Nephron progenitor cell (in vitro differentiated cells): ENCODE results near the gene ADAMTS13.
A peak's percentile ranks its signal among the peaks of the same experiment; 100 is the strongest.

Experiments
- DNase-seq: peaks from one replicate; pipeline ENCODE4 v3.0.0; 2021
- H3K27ac Mint-ChIP-seq: 2 replicates; pipeline ENCODE4 v1.8.0; 2021; ENCODE audit warnings: mild to moderate bottlenecking, moderate library complexity, mixed read lengths
- H3K27me3 Mint-ChIP-seq: 2 replicates; pipeline ENCODE4 v1.8.0; 2021; ENCODE audit warnings: mild to moderate bottlenecking, low read depth, mixed read lengths; ENCODE audit not compliant: poor library complexity
- H3K36me3 Mint-ChIP-seq: 2 replicates; pipeline ENCODE4 v1.8.0; 2021; ENCODE audit warnings: low read depth, mixed read lengths
- H3K4me1 Mint-ChIP-seq: 2 replicates; pipeline ENCODE4 v1.8.0; 2021; ENCODE audit warnings: mixed read lengths
- H3K4me3 Mint-ChIP-seq: 2 replicates; pipeline ENCODE4 v1.8.0; 2021; ENCODE audit warnings: mild to moderate bottlenecking, moderate library complexity, mixed read lengths
- H3K9me3 Mint-ChIP-seq: 2 replicates; pipeline ENCODE4 v1.8.0; 2021; ENCODE audit warnings: mild to moderate bottlenecking, moderate library complexity, mixed read lengths
- TF ChIP-seq, protein P1 (sequence below): fragments of 200-600 bp; sonication (generic); IDR thresholded peaks from 2 replicates; pipeline ENCODE4 v1.5.0; 2021; ENCODE audit warnings: antibody characterized with exemption

The ADAMTS13 gene

GRCh38 chr9:133383438-133383837 lies 38.7 kb upstream of the ADAMTS13 start:
- Mint-ChIP-seq H3K27me3 (peaks cover 4% of the 10 kb centered on the region), H3K9me3 (peaks cover 3% of the 10 kb centered on the region), H3K36me3 (no peaks in the 10 kb centered on the region), H3K4me1 (peaks cover 25% of the 10 kb centered on the region), H3K27ac (no peak overlapping the region), H3K4me3 (no peak overlapping the region)
- no peak for DNase-seq
- TF ChIP-seq, protein P1, sequence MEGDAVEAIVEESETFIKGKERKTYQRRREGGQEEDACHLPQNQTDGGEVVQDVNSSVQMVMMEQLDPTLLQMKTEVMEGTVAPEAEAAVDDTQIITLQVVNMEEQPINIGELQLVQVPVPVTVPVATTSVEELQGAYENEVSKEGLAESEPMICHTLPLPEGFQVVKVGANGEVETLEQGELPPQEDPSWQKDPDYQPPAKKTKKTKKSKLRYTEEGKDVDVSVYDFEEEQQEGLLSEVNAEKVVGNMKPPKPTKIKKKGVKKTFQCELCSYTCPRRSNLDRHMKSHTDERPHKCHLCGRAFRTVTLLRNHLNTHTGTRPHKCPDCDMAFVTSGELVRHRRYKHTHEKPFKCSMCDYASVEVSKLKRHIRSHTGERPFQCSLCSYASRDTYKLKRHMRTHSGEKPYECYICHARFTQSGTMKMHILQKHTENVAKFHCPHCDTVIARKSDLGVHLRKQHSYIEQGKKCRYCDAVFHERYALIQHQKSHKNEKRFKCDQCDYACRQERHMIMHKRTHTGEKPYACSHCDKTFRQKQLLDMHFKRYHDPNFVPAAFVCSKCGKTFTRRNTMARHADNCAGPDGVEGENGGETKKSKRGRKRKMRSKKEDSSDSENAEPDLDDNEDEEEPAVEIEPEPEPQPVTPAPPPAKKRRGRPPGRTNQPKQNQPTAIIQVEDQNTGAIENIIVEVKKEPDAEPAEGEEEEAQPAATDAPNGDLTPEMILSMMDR: no peak

- Mint-ChIP-seq H3K27me3 (peaks cover 11% of the 10 kb centered on the region), H3K4me3 (no peak overlapping the region), H3K27ac (no peak overlapping the region), H3K4me1 (peaks cover 22% of the 10 kb centered on the region), H3K36me3 (no peaks in the 10 kb centered on the region), H3K9me3 (peaks cover 2% of the 10 kb centered on the region)
- TF ChIP-seq, protein P1: no peak
- DNase-seq: no peak
These were observed 37.3 kb upstream of the ADAMTS13 start for GRCh38 chr9:133384736-133385321.

DNA sequence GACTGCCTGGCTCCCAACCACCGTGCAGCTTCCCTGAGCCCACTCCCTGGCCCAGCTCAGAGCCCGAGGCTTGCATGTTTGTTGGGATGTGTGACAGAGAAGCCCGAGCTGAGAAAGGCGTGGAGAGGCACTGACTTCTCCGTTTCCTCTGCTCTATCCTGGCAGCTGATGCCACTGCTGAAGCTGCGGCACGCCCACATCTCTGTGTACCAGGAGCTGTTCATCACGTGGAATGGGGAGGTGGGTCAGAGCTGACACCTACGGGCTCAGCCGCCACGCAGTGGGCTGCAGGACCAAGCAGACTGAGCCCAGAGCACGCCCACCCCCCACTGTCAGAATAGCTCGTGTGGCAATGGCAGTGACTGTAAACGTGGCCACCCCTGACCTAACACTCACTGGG lies 36.7 kb upstream of the ADAMTS13 start:
- Mint-ChIP-seq H3K9me3 (peaks cover 9% of the 10 kb centered on the region), H3K27ac (no peak overlapping the region), H3K27me3 (peaks cover 16% of the 10 kb centered on the region), H3K36me3 (no peaks in the 10 kb centered on the region), H3K4me1 (peaks cover 22% of the 10 kb centered on the region), H3K4me3 (no peak overlapping the region)
- TF ChIP-seq, protein P1: no peak
- no peak for DNase-seq

- peaks cover 14% of the 10 kb centered on the region for H3K9me3 Mint-ChIP-seq
- H3K27me3 Mint-ChIP-seq: peaks cover 16% of the 10 kb centered on the region
- no peaks in the 10 kb centered on the region for H3K36me3 Mint-ChIP-seq
- peak; percentile 25 for DNase-seq
- TF ChIP-seq, protein P1: no peak
- H3K27ac Mint-ChIP-seq: no peak overlapping the region
- H3K4me1 Mint-ChIP-seq: peaks cover 22% of the 10 kb centered on the region
- no peak overlapping the region for H3K4me3 Mint-ChIP-seq
These were observed 35.8 kb upstream of the ADAMTS13 start for GRCh38 chr9:133386338-133386737.

DNA sequence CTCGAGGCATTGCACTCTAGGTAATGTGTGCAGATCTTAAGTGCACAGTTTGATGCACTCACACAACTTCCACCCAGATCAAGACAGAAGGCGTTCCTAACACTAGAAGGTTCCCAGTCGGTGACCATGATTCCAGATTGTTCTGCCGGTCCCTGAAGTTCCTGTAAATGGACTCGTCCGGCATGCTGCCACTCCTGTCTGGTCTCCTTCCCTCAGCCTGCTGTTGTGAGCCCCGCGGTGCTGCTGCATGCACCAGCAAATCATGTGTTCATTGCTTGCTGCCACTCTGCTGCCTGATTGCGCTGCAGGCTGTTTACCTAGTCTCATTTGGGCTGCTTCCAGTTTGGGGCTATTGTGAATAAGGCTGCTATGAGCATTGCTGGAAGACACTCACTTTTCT lies 34.5 kb upstream of the ADAMTS13 start:
- Mint-ChIP-seq H3K4me3 (no peak overlapping the region), H3K27me3 (peaks cover 23% of the 10 kb centered on the region), H3K4me1 (peaks cover 22% of the 10 kb centered on the region), H3K9me3 (peaks cover 21% of the 10 kb centered on the region), H3K36me3 (no peaks in the 10 kb centered on the region), H3K27ac (peak overlapping the region; percentile 68)
- TF ChIP-seq, protein P1: no peak
- no peak for DNase-seq

DNA sequence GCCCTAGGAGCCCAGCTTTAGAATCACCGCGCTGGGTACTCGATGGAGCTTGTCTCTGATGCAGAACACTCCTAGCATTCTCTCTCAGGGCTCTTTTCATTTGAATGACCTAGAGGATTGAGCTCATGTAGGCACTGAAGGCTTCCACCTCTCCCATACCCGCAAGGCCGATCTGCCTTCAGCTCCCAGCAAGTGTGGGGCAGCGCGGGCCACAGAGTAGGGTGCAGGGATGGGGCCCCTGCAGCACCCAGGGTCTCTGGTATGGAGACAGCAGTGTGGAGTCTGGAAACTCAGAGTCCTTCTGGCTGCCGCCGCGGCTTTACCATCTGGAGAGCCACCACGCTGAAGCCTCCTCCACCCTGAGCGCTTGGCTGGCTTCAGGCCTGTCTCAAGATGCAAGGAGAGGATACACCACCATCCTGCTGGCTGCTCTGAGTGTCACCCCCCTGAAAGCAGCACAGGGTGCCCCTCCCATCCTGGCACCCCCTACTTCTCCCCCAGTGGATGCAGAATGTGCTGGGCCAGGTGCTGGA lies 33.1 kb upstream of the ADAMTS13 start:
- H3K4me3 Mint-ChIP-seq: no peak overlapping the region
- H3K9me3 Mint-ChIP-seq: peaks cover 21% of the 10 kb centered on the region
- H3K36me3 Mint-ChIP-seq: no peaks in the 10 kb centered on the region
- H3K4me1 Mint-ChIP-seq: peaks cover 22% of the 10 kb centered on the region
- DNase-seq: no peak
- H3K27ac Mint-ChIP-seq: no peak overlapping the region
- TF ChIP-seq, protein P1: no peak
- H3K27me3 Mint-ChIP-seq: peaks cover 23% of the 10 kb centered on the region
